ENCODE measurements around the gene ZC3HAV1.

DNA sequence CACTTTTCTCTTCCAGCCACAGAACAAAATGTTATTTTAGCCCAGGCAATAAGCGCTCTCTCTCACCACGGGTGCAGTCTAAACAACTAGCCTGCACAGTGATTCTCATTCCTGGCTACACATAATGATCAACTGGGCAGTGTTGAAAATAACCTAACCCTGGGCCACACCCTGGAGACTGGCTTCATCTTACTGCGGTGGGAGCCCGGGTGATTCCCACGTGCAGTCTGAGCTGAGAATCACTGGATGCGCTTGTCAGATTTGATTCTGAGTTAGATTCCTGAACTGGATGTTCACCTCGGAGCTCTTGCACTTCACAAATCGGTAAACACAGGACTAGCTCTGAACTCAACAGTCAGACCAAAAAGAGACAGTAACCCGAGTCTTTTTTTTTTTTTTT lies 14.9 kb downstream of the ZC3HAV1 start:
- TF ChIP-seq SIN3A (IDR thresholded peaks at IDR 0.05; ENCODE audit: borderline replicate concordance, insufficient read depth, low read length) (no peak), POLR2AphosphoS5 (IDR thresholded peaks at IDR 0.05; ENCODE audit: low read depth, low read length) (no peak), FOXP2 (optimal IDR thresholded peaks at IDR 0.05; ENCODE audit: borderline replicate concordance, extremely low read depth, extremely low read length, insufficient read depth) (no peak), REST (IDR thresholded peaks at IDR 0.05; ENCODE audit: insufficient read depth in 1 of 2, low read depth in 2 of 2, low read length in 2 of 2) (no peak)
